PC-9 (cell line): ENCODE measurements around the gene BRI3.

Source experiments
- EZH2 ChIP-seq: fragments of 200-600 bp; sonication (generic); IDR thresholded peaks from 2 replicates; pipeline ENCODE4 v1.8.0; 2017; ENCODE audit warnings: antibody characterized with exemption, low read depth
- TF ChIP-seq, protein P1 (sequence below): fragments of 200-600 bp; sonication (generic); conservative IDR thresholded peaks from 2 replicates; pipeline ENCODE4 v1.6.1; 2017; ENCODE audit warnings: mixed run types, antibody characterized with exemption, mild to moderate bottlenecking, moderate library complexity

DNA sequence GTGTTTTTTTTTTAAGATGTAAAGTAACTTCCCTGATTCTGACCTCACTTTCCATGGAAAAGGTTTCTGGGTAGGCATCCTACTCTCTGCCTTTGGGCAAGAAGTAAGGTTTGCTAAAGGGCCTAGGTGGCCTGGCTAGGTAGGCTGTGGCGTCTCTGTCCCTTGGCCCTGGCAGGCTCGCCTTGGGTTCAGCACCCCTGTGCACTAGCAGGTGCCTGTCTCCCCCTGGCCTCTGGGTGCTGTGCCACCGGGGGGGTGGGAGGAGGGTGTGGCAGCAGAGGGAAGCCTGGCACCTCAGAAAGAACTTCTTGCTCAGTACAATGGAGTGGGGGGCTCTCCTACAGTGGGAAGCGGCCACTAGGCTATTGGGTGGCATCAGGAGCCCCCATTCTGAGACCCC, 43.4 kb upstream of the BRI3 start:
- TF ChIP-seq EZH2 = no peak
- TF ChIP-seq, protein P1, sequence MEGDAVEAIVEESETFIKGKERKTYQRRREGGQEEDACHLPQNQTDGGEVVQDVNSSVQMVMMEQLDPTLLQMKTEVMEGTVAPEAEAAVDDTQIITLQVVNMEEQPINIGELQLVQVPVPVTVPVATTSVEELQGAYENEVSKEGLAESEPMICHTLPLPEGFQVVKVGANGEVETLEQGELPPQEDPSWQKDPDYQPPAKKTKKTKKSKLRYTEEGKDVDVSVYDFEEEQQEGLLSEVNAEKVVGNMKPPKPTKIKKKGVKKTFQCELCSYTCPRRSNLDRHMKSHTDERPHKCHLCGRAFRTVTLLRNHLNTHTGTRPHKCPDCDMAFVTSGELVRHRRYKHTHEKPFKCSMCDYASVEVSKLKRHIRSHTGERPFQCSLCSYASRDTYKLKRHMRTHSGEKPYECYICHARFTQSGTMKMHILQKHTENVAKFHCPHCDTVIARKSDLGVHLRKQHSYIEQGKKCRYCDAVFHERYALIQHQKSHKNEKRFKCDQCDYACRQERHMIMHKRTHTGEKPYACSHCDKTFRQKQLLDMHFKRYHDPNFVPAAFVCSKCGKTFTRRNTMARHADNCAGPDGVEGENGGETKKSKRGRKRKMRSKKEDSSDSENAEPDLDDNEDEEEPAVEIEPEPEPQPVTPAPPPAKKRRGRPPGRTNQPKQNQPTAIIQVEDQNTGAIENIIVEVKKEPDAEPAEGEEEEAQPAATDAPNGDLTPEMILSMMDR = no peak
